Fibroblast of skin of abdomen (primary cell): ENCODE measurements around the gene PSMD14.

Experiments used
- DNase-seq: peaks from one replicate; pipeline ENCODE4 v3.0.0-alpha.2; 2013

The PSMD14 gene

GRCh38 chr2:161420406-161421074 is 112.3 kb downstream of the PSMD14 start:
- DNase-seq, result no peak

GRCh38 chr2:161421686-161422085 is 113.5 kb downstream of the PSMD14 start:
- DNase-seq, result no peak

GRCh38 chr2:161422816-161423403 is 114.7 kb downstream of the PSMD14 start:
- no peak for DNase-seq

- no peak for DNase-seq
Observed at GRCh38 chr2:161423421-161424393, 115.5 kb downstream of the PSMD14 start.

GRCh38 chr2:161424394-161424769 is 116.2 kb downstream of the PSMD14 start:
- DNase-seq, result no peak

GRCh38 chr2:161424891-161425727 is 116.9 kb downstream of the PSMD14 start:
- DNase-seq, result no peak

GRCh38 chr2:161425728-161426454 is 117.7 kb downstream of the PSMD14 start:
- DNase-seq, result no peak

- DNase-seq, result no peak
Observed at GRCh38 chr2:161426455-161426921, 118.3 kb downstream of the PSMD14 start.

GRCh38 chr2:161426922-161427663 is 118.9 kb downstream of the PSMD14 start:
- no peak for DNase-seq

GRCh38 chr2:161427664-161428587 is 119.7 kb downstream of the PSMD14 start:
- DNase-seq, result no peak

- no peak for DNase-seq
Observed at GRCh38 chr2:161430386-161430785, 122.2 kb downstream of the PSMD14 start.

- DNase-seq, result no peak
Observed at GRCh38 chr2:161432107-161432506, 123.9 kb downstream of the PSMD14 start.

- no peak for DNase-seq
Observed at GRCh38 chr2:161434118-161434517, 125.9 kb downstream of the PSMD14 start.

GRCh38 chr2:161436411-161436810 is 128.2 kb downstream of the PSMD14 start:
- peak; percentile 90 for DNase-seq

- no peak for DNase-seq
Observed at GRCh38 chr2:161438598-161438997, 130.4 kb downstream of the PSMD14 start.

GRCh38 chr2:161445097-161445496 is 136.9 kb downstream of the PSMD14 start:
- DNase-seq, result no peak

- DNase-seq, result no peak
Observed at GRCh38 chr2:161448431-161448830, 140.2 kb downstream of the PSMD14 start.
